GM10266 (cell line): ENCODE data around the gene CYP39A1.

Source experiments
- DNase-seq: peaks from one replicate; pipeline ENCODE4 v3.0.0; 2012; ENCODE audit errors: extremely low spot score
- TF ChIP-seq, protein P1 (sequence below): IDR thresholded peaks from 2 replicates; pipeline ENCODE4 v1.5.1; 2012; ENCODE audit warnings: mild to moderate bottlenecking, low read depth; ENCODE audit not compliant: control insufficient read depth, insufficient read depth; ENCODE audit errors: missing control alignments

The CYP39A1 gene

DNA sequence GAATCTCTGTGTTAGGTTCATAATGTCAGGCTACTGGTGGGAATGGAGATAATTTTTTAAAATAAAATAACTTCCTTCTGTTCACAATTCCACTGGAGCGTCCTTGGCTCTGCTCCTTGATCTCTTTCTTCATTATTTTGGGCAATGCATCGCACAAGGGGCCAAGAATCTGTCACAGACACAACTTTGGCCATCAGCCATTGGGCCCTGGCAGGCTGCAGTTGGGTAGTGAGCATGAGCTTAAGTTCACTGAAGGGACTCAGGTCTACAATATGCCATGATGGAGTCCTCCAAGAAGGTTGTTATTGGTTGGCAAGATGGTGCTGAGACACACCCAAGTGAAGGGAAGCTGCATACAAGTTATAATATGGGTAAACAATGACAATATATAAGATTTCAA is 40.0 kb downstream of the CYP39A1 start:
- TF ChIP-seq, protein P1, sequence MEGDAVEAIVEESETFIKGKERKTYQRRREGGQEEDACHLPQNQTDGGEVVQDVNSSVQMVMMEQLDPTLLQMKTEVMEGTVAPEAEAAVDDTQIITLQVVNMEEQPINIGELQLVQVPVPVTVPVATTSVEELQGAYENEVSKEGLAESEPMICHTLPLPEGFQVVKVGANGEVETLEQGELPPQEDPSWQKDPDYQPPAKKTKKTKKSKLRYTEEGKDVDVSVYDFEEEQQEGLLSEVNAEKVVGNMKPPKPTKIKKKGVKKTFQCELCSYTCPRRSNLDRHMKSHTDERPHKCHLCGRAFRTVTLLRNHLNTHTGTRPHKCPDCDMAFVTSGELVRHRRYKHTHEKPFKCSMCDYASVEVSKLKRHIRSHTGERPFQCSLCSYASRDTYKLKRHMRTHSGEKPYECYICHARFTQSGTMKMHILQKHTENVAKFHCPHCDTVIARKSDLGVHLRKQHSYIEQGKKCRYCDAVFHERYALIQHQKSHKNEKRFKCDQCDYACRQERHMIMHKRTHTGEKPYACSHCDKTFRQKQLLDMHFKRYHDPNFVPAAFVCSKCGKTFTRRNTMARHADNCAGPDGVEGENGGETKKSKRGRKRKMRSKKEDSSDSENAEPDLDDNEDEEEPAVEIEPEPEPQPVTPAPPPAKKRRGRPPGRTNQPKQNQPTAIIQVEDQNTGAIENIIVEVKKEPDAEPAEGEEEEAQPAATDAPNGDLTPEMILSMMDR: no peak
- DNase-seq: no peak

DNA sequence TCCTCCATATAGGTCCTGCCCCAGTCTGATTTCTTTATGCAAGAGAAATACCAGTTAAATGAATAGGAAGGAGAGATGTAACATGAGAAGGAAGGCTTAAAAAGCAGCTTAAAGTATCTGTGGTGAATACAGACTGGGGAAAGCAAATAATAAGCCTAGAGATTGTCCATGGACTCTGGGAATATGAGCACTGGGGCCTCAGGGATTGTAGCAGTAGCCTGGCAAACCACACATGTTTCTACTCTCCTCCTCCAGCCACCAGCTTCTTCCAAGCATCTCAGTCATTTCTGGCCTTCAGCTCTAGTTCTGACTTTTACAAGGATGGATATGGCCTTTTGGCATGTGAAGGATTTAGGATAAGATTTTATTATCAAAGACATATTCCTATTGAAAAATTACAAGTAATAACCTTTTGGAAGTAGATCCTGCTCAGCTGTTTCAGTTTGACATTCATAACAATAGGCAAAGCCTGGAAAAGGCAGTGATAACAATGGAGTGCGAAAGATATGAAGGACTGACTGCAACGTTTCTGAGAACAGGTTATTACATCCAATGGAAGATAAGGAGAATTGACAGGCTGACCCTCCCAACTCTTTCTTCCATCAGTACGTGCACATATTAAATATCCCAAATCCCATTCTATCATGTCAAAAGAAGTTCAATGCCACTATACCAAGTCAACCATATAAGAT is 41.6 kb downstream of the CYP39A1 start:
- DNase-seq: no peak
- TF ChIP-seq, protein P1: no peak

DNA sequence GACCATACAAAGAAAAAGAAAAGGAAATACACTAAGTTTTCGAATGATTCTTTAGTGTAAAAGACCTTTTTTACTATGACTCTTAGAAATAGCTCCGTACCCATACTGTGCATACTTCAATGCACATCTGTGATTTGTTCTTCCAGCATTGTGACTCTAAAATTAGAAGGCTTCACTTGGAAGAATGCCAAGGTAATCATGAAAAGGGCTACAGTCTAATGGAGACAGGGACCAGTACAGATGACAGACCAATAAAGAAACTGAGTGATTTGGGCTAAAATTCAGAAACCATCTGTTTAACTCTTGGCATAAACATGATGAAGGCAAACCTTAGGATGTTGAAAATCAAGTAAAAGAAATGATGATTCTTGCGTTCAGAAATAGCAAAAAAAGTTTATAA is 46.3 kb downstream of the CYP39A1 start:
- TF ChIP-seq, protein P1: no peak
- DNase-seq: no peak

DNA sequence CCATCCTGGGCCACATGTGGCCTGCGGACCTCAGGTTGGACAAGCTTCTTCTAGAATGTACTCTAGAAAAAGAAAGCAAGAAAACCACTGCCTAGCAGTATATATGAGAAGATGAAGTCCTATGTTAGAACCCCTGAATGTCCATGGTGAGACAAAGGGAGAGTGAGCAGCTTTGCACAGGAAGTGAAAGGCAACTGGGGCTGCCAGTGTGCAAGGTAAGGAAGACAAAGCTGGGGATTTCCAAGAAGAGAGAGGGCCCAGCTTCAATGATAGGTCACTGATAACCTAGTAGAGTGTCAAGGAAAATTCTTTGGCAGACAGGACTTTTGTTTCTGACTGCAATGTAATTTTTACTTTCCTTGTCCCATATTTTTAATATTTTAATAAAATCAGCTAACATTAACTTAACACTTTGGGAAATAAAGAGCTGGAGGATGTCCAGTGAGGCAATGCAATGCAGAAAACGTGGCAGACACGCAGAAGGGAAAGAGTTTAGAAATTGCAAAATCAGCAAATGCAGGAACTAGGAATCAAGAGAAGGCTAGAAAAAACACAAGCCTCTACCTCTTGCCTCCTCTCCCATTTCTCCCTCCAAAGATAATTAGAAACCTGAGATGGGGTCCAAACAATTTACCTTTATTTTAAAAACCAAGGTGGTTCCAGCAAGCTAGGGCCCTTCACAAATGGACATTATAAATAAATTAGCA is 47.4 kb downstream of the CYP39A1 start:
- TF ChIP-seq, protein P1: no peak
- DNase-seq: no peak

DNA sequence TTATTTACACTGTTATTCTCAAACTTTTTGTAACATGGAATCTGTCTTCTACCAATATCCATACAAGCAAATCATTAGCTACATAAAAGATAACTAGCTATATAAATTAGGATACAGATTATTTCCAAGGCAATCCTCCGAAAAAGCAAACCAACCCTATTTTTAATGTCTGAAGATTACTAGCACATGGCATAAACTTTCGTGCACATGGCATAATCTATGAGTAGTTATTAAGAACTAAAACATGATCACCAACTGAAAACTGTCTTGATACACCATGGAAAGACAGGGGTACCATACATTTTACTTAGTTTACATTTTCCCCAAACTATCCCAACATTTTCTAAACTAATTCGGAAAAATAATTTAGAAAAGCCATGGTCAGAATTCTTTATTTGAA is 54.4 kb downstream of the CYP39A1 start:
- TF ChIP-seq, protein P1: no peak
- DNase-seq: no peak

- TF ChIP-seq, protein P1: no peak
- no peak for DNase-seq
Observed at GRCh38 chr6:46592740-46593139, 59.9 kb downstream of the CYP39A1 start.

- DNase-seq: no peak
Observed at GRCh38 chr6:46592046-46592445, 60.6 kb downstream of the CYP39A1 start.

More at GRCh38 chr6:46592046-46592445, 60.6 kb downstream of the CYP39A1 start:
- TF ChIP-seq, protein P1: no peak
